Measurements from ENCODE around the gene RELN.
"Not testable (repeated sequence)": the region's sequence is repeated elsewhere in the genome, so short reads cannot be mapped to it uniquely, and the experiment has no call there.

Gene RELN

DNA sequence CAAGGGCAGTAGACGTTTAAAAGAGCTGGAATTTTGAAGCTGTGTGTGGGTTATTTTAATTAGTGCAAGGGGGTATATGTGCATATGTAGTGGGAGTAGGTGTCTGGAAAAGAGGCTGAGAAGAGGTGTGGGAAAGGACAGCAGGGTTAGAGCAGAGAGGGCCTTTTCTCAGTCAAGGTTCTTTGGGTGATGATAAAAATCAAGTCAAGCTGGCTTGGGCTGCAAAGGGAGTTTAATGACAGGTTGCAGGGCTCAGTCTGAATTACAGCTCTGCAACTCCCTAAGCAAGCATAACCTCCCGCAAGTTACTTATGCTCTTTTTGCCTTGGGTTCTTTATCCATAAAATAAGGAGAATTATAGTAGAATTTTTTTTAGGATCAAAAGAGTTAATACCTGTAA lies 83.5 kb downstream of the RELN start:
- POLR2A ChIA-PET = no interaction called here
- CTCF ChIA-PET = interaction anchor here (0.8 to 1.2 kb wide), 2 partner anchors 16 to 27 kb away, joined by 3 read pairs; no protein-coding TSS in a partner anchor
- WGBS (ENCODE audit: insufficient coverage) = 67% methylated on average over 1 of the region's 2 CpGs

DNA sequence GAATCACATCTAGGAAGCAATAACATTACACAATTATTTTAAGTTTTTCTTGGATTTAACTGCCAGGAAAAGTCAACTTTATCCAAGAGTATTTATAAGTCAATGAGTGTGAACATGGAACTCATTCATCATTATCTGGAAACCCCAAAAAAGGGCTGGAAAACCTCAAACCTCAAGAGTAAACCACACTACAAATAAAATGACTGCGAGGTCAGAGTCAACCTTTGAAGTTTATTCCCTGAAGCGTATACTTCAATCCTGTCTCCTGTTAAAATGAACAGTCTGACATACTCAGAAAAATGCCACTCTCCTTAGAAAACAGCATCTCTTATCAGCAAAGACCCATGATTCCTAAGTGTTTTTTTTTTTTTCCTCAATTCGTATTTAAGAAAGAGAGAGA lies 86.5 kb downstream of the RELN start:
- Histone ChIP-seq H3K27me3 (replicated peaks in 2 of 5; ENCODE audit: control insufficient read depth in 4 of 5, insufficient read depth in 5 of 5, low read length in 4 of 5) (peaks cover 0 to 2% (median 0%) of the 10 kb centered on the region in 5 experiments), H3K9me3 (ENCODE audit: control extremely low read depth in 1 of 5, control insufficient read depth in 4 of 5, insufficient read depth in 2 of 5, low read depth in 1 of 5, low read length in 4 of 5) (no peaks in the 10 kb centered on the region), H3K4me3 (ENCODE audit: control insufficient read depth in 1 of 7, extremely low read depth in 1 of 7, insufficient read depth in 4 of 7, low read depth in 2 of 7, low read length in 6 of 7) (no peak overlapping the region), H3K36me3 (ENCODE audit: control insufficient read depth in 4 of 4, insufficient read depth in 4 of 4, low read length in 3 of 4) (no peaks in the 10 kb centered on the region), H3K4me1 (ENCODE audit: control extremely low read depth in 1 of 4, control insufficient read depth in 4 of 4, insufficient read depth in 4 of 4, low read length in 3 of 4) (no peaks in the 10 kb centered on the region), H3K27ac (ENCODE audit: insufficient read depth in 1 of 2, low read depth in 1 of 2, low read length in 2 of 2, poor library complexity in 1 of 2, severe bottlenecking in 2 of 2) (no peak overlapping the region)
- DNase-seq = peak in 1 of 3 donors; percentile 2
- 0% methylated on average over 1 of the region's 3 CpGs for WGBS (ENCODE audit: insufficient coverage)
- CTCF ChIA-PET = no interaction called here
- POLR2A ChIA-PET = no interaction called here

More for the DNA sequence above, 83.5 kb downstream of the RELN start:
- H3K4me3 ChIP-seq (ENCODE audit: control insufficient read depth in 1 of 7, extremely low read depth in 1 of 7, insufficient read depth in 4 of 7, low read depth in 2 of 7, low read length in 6 of 7) = no peak overlapping the region
- H3K4me1 ChIP-seq (ENCODE audit: control extremely low read depth in 1 of 4, control insufficient read depth in 4 of 4, insufficient read depth in 4 of 4, low read length in 3 of 4) = no peaks in the 10 kb centered on the region
- no peaks in the 10 kb centered on the region for H3K36me3 ChIP-seq (ENCODE audit: control insufficient read depth in 4 of 4, insufficient read depth in 4 of 4, low read length in 3 of 4)
- H3K27ac ChIP-seq (ENCODE audit: insufficient read depth in 1 of 2, low read depth in 1 of 2, low read length in 2 of 2, poor library complexity in 1 of 2, severe bottlenecking in 2 of 2) = no peak overlapping the region
- no peaks in the 10 kb centered on the region for H3K9me3 ChIP-seq (ENCODE audit: control extremely low read depth in 1 of 5, control insufficient read depth in 4 of 5, insufficient read depth in 2 of 5, low read depth in 1 of 5, low read length in 4 of 5)
- DNase-seq = no peak
- peaks cover 0 to 2% (median 0%) of the 10 kb centered on the region in 5 experiments for H3K27me3 ChIP-seq (replicated peaks in 2 of 5; ENCODE audit: control insufficient read depth in 4 of 5, insufficient read depth in 5 of 5, low read length in 4 of 5)

GRCh38 chr7:103896826-103897225 lies 92.6 kb downstream of the RELN start:
- DNase-seq; H3K36me3 ChIP-seq (ENCODE audit: control insufficient read depth in 4 of 4, insufficient read depth in 4 of 4, low read length in 3 of 4); H3K27me3 ChIP-seq (replicated peaks in 2 of 5; ENCODE audit: control insufficient read depth in 4 of 5, insufficient read depth in 5 of 5, low read length in 4 of 5); H3K9me3 ChIP-seq (ENCODE audit: control extremely low read depth in 1 of 5, control insufficient read depth in 4 of 5, insufficient read depth in 2 of 5, low read depth in 1 of 5, low read length in 4 of 5); POLR2A ChIA-PET; H3K4me1 ChIP-seq (ENCODE audit: control extremely low read depth in 1 of 4, control insufficient read depth in 4 of 4, insufficient read depth in 4 of 4, low read length in 3 of 4); H3K27ac ChIP-seq (ENCODE audit: insufficient read depth in 1 of 2, low read depth in 1 of 2, low read length in 2 of 2, poor library complexity in 1 of 2, severe bottlenecking in 2 of 2); H3K4me3 ChIP-seq (ENCODE audit: control insufficient read depth in 1 of 7, extremely low read depth in 1 of 7, insufficient read depth in 4 of 7, low read depth in 2 of 7, low read length in 6 of 7); CTCF ChIA-PET: not testable (repeated sequence)
- 100% methylated on average over 2 of the region's 4 CpGs for WGBS (ENCODE audit: insufficient coverage)

- Histone ChIP-seq H3K36me3 (ENCODE audit: control insufficient read depth in 4 of 4, insufficient read depth in 4 of 4, low read length in 3 of 4) (no peaks in the 10 kb centered on the region), H3K27ac (ENCODE audit: insufficient read depth in 1 of 2, low read depth in 1 of 2, low read length in 2 of 2, poor library complexity in 1 of 2, severe bottlenecking in 2 of 2) (no peak overlapping the region), H3K27me3 (replicated peaks in 2 of 5; ENCODE audit: control insufficient read depth in 4 of 5, insufficient read depth in 5 of 5, low read length in 4 of 5) (peaks cover 0 to 2% (median 0%) of the 10 kb centered on the region in 5 experiments), H3K4me1 (ENCODE audit: control extremely low read depth in 1 of 4, control insufficient read depth in 4 of 4, insufficient read depth in 4 of 4, low read length in 3 of 4) (no peaks in the 10 kb centered on the region), H3K4me3 (ENCODE audit: control insufficient read depth in 1 of 7, extremely low read depth in 1 of 7, insufficient read depth in 4 of 7, low read depth in 2 of 7, low read length in 6 of 7) (no peak overlapping the region), H3K9me3 (ENCODE audit: control extremely low read depth in 1 of 5, control insufficient read depth in 4 of 5, insufficient read depth in 2 of 5, low read depth in 1 of 5, low read length in 4 of 5) (no peaks in the 10 kb centered on the region)
- DNase-seq = no peak
- ChIA-PET CTCF (no interaction called here), POLR2A (no interaction called here)
- WGBS (ENCODE audit: insufficient coverage) = 63% methylated on average over 6 of the region's 10 CpGs
Measured at GRCh38 chr7:103894656-103895596, 94.5 kb downstream of the RELN start.

GRCh38 chr7:103893350-103893749 lies 96.1 kb downstream of the RELN start:
- Histone ChIP-seq H3K36me3 (ENCODE audit: control insufficient read depth in 4 of 4, insufficient read depth in 4 of 4, low read length in 3 of 4) (no peaks in the 10 kb centered on the region), H3K4me1 (ENCODE audit: control extremely low read depth in 1 of 4, control insufficient read depth in 4 of 4, insufficient read depth in 4 of 4, low read length in 3 of 4) (no peaks in the 10 kb centered on the region), H3K27me3 (replicated peaks in 2 of 5; ENCODE audit: control insufficient read depth in 4 of 5, insufficient read depth in 5 of 5, low read length in 4 of 5) (peaks cover 0 to 2% (median 0%) of the 10 kb centered on the region in 5 experiments), H3K9me3 (ENCODE audit: control extremely low read depth in 1 of 5, control insufficient read depth in 4 of 5, insufficient read depth in 2 of 5, low read depth in 1 of 5, low read length in 4 of 5) (no peaks in the 10 kb centered on the region), H3K4me3 (ENCODE audit: control insufficient read depth in 1 of 7, extremely low read depth in 1 of 7, insufficient read depth in 4 of 7, low read depth in 2 of 7, low read length in 6 of 7) (no peak overlapping the region), H3K27ac (ENCODE audit: insufficient read depth in 1 of 2, low read depth in 1 of 2, low read length in 2 of 2, poor library complexity in 1 of 2, severe bottlenecking in 2 of 2) (no peak overlapping the region)
- POLR2A ChIA-PET = no interaction called here
- WGBS (ENCODE audit: insufficient coverage) = 88% methylated on average over 1 of the region's 2 CpGs
- DNase-seq = no peak
- CTCF ChIA-PET = no interaction called here

- POLR2A ChIA-PET = no interaction called here
- WGBS (ENCODE audit: insufficient coverage) = 92% methylated on average over 2 of the region's 3 CpGs
- no peak for DNase-seq
- Histone ChIP-seq H3K27me3 (replicated peaks in 2 of 5; ENCODE audit: control insufficient read depth in 4 of 5, insufficient read depth in 5 of 5, low read length in 4 of 5) (no peaks in the 10 kb centered on the region), H3K9me3 (ENCODE audit: control extremely low read depth in 1 of 5, control insufficient read depth in 4 of 5, insufficient read depth in 2 of 5, low read depth in 1 of 5, low read length in 4 of 5) (no peaks in the 10 kb centered on the region), H3K4me3 (ENCODE audit: control insufficient read depth in 1 of 7, extremely low read depth in 1 of 7, insufficient read depth in 4 of 7, low read depth in 2 of 7, low read length in 6 of 7) (no peak overlapping the region), H3K36me3 (ENCODE audit: control insufficient read depth in 4 of 4, insufficient read depth in 4 of 4, low read length in 3 of 4) (no peaks in the 10 kb centered on the region), H3K4me1 (ENCODE audit: control extremely low read depth in 1 of 4, control insufficient read depth in 4 of 4, insufficient read depth in 4 of 4, low read length in 3 of 4) (no peaks in the 10 kb centered on the region), H3K27ac (ENCODE audit: insufficient read depth in 1 of 2, low read depth in 1 of 2, low read length in 2 of 2, poor library complexity in 1 of 2, severe bottlenecking in 2 of 2) (no peak overlapping the region)
- CTCF ChIA-PET = no interaction called here
Measured at GRCh38 chr7:103889451-103889850, 100.0 kb downstream of the RELN start.

DNA sequence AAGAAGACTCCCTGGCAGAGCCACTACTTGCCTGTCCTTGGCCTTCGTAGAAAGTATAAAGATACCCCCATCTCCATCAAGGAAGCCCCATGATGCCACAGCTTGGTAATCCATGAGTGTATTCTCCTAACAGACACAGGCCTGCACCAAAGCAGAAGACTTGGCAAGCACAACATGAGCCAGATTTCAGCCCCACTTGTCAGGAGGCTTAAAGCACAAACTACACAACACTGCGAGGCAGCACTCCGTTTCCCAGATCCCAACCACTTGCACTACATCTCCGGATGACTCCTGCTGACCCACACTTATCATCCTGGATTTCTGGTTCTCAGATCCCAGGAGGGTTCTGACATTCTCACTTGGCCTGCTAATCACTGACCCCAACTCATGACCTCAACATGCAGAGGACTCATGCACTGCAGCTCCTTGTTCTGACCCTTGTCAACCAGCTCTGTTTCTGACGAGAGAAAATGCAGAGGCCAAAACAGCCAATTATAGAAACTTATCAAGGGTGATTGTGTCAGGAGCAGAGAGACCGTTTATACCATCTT lies 100.8 kb downstream of the RELN start:
- WGBS (ENCODE audit: insufficient coverage) = 82% methylated on average over 6 of the region's 6 CpGs
- no peak overlapping the region for H3K4me3 ChIP-seq (ENCODE audit: control insufficient read depth in 1 of 7, extremely low read depth in 1 of 7, insufficient read depth in 4 of 7, low read depth in 2 of 7, low read length in 6 of 7)
- ChIA-PET POLR2A (no interaction called here), CTCF (no interaction called here)
- no peaks in the 10 kb centered on the region for H3K9me3 ChIP-seq (ENCODE audit: control extremely low read depth in 1 of 5, control insufficient read depth in 4 of 5, insufficient read depth in 2 of 5, low read depth in 1 of 5, low read length in 4 of 5)
- no peak for DNase-seq
- H3K36me3 ChIP-seq (ENCODE audit: control insufficient read depth in 4 of 4, insufficient read depth in 4 of 4, low read length in 3 of 4) = no peaks in the 10 kb centered on the region
- H3K27ac ChIP-seq (ENCODE audit: insufficient read depth in 1 of 2, low read depth in 1 of 2, low read length in 2 of 2, poor library complexity in 1 of 2, severe bottlenecking in 2 of 2) = no peak overlapping the region
- H3K27me3 ChIP-seq (replicated peaks in 2 of 5; ENCODE audit: control insufficient read depth in 4 of 5, insufficient read depth in 5 of 5, low read length in 4 of 5) = no peaks in the 10 kb centered on the region
- no peaks in the 10 kb centered on the region for H3K4me1 ChIP-seq (ENCODE audit: control extremely low read depth in 1 of 4, control insufficient read depth in 4 of 4, insufficient read depth in 4 of 4, low read length in 3 of 4)
